HG02970 (cell line): ENCODE measurements around the gene REV3L.
"Not testable (repeated sequence)": the region's sequence is repeated elsewhere in the genome, so short reads cannot be mapped to it uniquely, and the experiment has no call there.

Experiments
- ATAC-seq: cut with Tn5 transposase; IDR thresholded peaks from one replicate; pipeline ENCODE4 v1.9.1; 2021; ENCODE audit warnings: mild to moderate bottlenecking, moderate library complexity, moderate number of reproducible peaks; ENCODE audit not compliant: unreplicated experiment, low FRiP score

Gene REV3L

GRCh38 chr6:111381728-111382127, 101.3 kb downstream of the REV3L start:
- no peak for ATAC-seq

- ATAC-seq: no peak
Observed at GRCh38 chr6:111381123-111381522, 101.9 kb downstream of the REV3L start.

GRCh38 chr6:111379831-111380230, 103.2 kb downstream of the REV3L start:
- ATAC-seq: no peak

- no peak for ATAC-seq
Observed at GRCh38 chr6:111379302-111379701, 103.7 kb downstream of the REV3L start.

- ATAC-seq: no peak
Observed at GRCh38 chr6:111377558-111378120, 105.4 kb downstream of the REV3L start.

GRCh38 chr6:111367393-111368088, 115.5 kb downstream of the REV3L start:
- ATAC-seq: no peak

- ATAC-seq: no peak
Observed at GRCh38 chr6:111361648-111362047, 121.4 kb downstream of the REV3L start.

- ATAC-seq: no peak
Observed at GRCh38 chr6:111358454-111358853, 124.6 kb downstream of the REV3L start.

- no peak for ATAC-seq
Observed at GRCh38 chr6:111357705-111358104, 125.3 kb downstream of the REV3L start.

- ATAC-seq: no peak
Observed at GRCh38 chr6:111356551-111356950, 126.5 kb downstream of the REV3L start.

- ATAC-seq: no peak
Observed at GRCh38 chr6:111354758-111355555, 128.1 kb downstream of the REV3L start.

- no peak for ATAC-seq
Observed at GRCh38 chr6:111353912-111354462, 129.0 kb downstream of the REV3L start.

GRCh38 chr6:111347589-111347988, 135.4 kb downstream of the REV3L start:
- no peak for ATAC-seq

- no peak for ATAC-seq
Observed at GRCh38 chr6:111342913-111343312, 140.1 kb downstream of the REV3L start.

- ATAC-seq: no peak
Observed at GRCh38 chr6:111339294-111339693, 143.7 kb downstream of the REV3L start.

GRCh38 chr6:111338843-111339242, 144.2 kb downstream of the REV3L start:
- peak; percentile 86 for ATAC-seq

GRCh38 chr6:111337829-111338236, 145.2 kb downstream of the REV3L start:
- no peak for ATAC-seq

- no peak for ATAC-seq
Observed at GRCh38 chr6:111329882-111330633, 153.0 kb downstream of the REV3L start.

- no peak for ATAC-seq
Observed at GRCh38 chr6:111326563-111326962, 156.5 kb downstream of the REV3L start.

GRCh38 chr6:111322145-111322544, 160.9 kb downstream of the REV3L start:
- no peak for ATAC-seq

- not testable (repeated sequence) for ATAC-seq
Observed at GRCh38 chr6:111307950-111308349, 175.1 kb downstream of the REV3L start.
